Astrocyte of the cerebellum (primary cell): ENCODE results near the gene TMEM45A.

Source experiments
- DNase-seq: peaks from one replicate; pipeline ENCODE4 v3.0.0-alpha.2; 2011; ENCODE audit warnings: low read depth
- H3K4me3 ChIP-seq: 2 replicates; pipeline ENCODE4 v1.5.1; 2011; ENCODE audit warnings: mild to moderate bottlenecking, low read depth, low read length, moderate library complexity
- CTCF ChIP-seq: IDR thresholded peaks from 2 replicates; pipeline ENCODE4 v1.5.1; 2012; ENCODE audit warnings: low read length, low read depth, moderate library complexity, mild to moderate bottlenecking; ENCODE audit errors: missing control alignments
- in situ Hi-C: cut with HindIII; loops from 2 replicates; pipeline ENCODE4 v1.10.0; 2017; ENCODE audit warnings: low sequenced_read_pairs

TMEM45A gene

GRCh38 chr3:100480081-100480480, 12.3 kb upstream of the TMEM45A start:
- no peak for TF ChIP-seq CTCF
- in situ Hi-C loops: no loop called here
- DNase-seq: no peak

GRCh38 chr3:100482176-100482575, 10.2 kb upstream of the TMEM45A start:
- H3K4me3 ChIP-seq: no peak overlapping the region
- TF ChIP-seq CTCF: no peak
- no peak for DNase-seq
- in situ Hi-C loops: no loop called here

More at GRCh38 chr3:100480081-100480480, 12.3 kb upstream of the TMEM45A start:
- no peak overlapping the region for H3K4me3 ChIP-seq

- in situ Hi-C loops: no loop called here
- H3K4me3 ChIP-seq: no peak overlapping the region
- TF ChIP-seq CTCF: no peak
- DNase-seq: no peak
These were observed 8.9 kb upstream of the TMEM45A start for GRCh38 chr3:100483529-100483928.

- TF ChIP-seq CTCF: no peak
- no peak overlapping the region for H3K4me3 ChIP-seq
- DNase-seq: no peak
- in situ Hi-C loops: no loop called here
These were observed 5.6 kb upstream of the TMEM45A start for GRCh38 chr3:100486808-100487207.

GRCh38 chr3:100489118-100489517, 3.3 kb upstream of the TMEM45A start:
- in situ Hi-C loops: no loop called here
- H3K4me3 ChIP-seq: no peak overlapping the region
- DNase-seq: no peak
- no peak for TF ChIP-seq CTCF

GRCh38 chr3:100496711-100497261, 4.4 kb downstream of the TMEM45A start:
- no peak for TF ChIP-seq CTCF
- in situ Hi-C loops: no loop called here
- peak; percentile 29 for DNase-seq
- H3K4me3 ChIP-seq: no peak overlapping the region

GRCh38 chr3:100499651-100500050, 7.2 kb downstream of the TMEM45A start:
- H3K4me3 ChIP-seq: no peak overlapping the region
- in situ Hi-C loops: no loop called here
- TF ChIP-seq CTCF: no peak
- DNase-seq: no peak
